ENCODE measurements around the gene ZMPSTE24.

Gene ZMPSTE24

GRCh38 chr1:40276122-40276521 lies 18.1 kb downstream of the ZMPSTE24 start:
- Histone ChIP-seq H3K14ac (ENCODE audit: low read length) (no peak overlapping the region), H4K12ac (ENCODE audit: low read depth, low read length) (no peak overlapping the region), H3K79me2 (ENCODE audit: control insufficient read depth, insufficient read depth, low read length, poor library complexity) (no peaks in the 10 kb centered on the region), H3K4me1 (ENCODE audit: control insufficient read depth in 1 of 2, insufficient read depth in 2 of 2, low read length in 2 of 2) (no peaks in the 10 kb centered on the region), H2AFZ (ENCODE audit: insufficient read depth, low read length, poor library complexity) (no peak overlapping the region), H3K27me3 (ENCODE audit: insufficient read depth, low read length) (no peaks in the 10 kb centered on the region), H3K4me2 (ENCODE audit: low read length) (no peak overlapping the region), H3K9me3 (ENCODE audit: insufficient read depth, low read depth, low read length) (no peaks in the 10 kb centered on the region), H4K91ac (ENCODE audit: low read depth, low read length) (no peak overlapping the region), H3K36me3 (ENCODE audit: control insufficient read depth in 1 of 2, insufficient read depth in 2 of 2, low read length in 2 of 2) (peaks cover 12 to 15% of the 10 kb centered on the region in 2 experiments), H2BK5ac (ENCODE audit: low read depth, low read length, poor library complexity) (no peak overlapping the region), H2BK120ac (ENCODE audit: insufficient read depth, low read length, poor library complexity) (no peak overlapping the region), H2AK5ac (ENCODE audit: low read length) (no peak overlapping the region), H3K23ac (ENCODE audit: low read length) (no peak overlapping the region), H3K9ac (ENCODE audit: low read length) (no peak overlapping the region), H3K27ac (ENCODE audit: low read depth, low read length) (no peak overlapping the region), H3K18ac (ENCODE audit: low read length) (no peak overlapping the region), H3K4ac (ENCODE audit: low read depth, low read length) (no peak overlapping the region), H4K8ac (ENCODE audit: low read depth, low read length) (no peak overlapping the region), H3K4me3 (ENCODE audit: low read depth, low read length) (no peak overlapping the region), H3K79me1 (ENCODE audit: low read length) (no peaks in the 10 kb centered on the region), H2BK12ac (ENCODE audit: low read length) (no peak overlapping the region)
- DNase-seq: no peak
- no CpG with 5 or more reads among the region's 3 CpGs for WGBS (ENCODE audit: extremely low coverage, insufficient coverage, insufficient read length)

DNA sequence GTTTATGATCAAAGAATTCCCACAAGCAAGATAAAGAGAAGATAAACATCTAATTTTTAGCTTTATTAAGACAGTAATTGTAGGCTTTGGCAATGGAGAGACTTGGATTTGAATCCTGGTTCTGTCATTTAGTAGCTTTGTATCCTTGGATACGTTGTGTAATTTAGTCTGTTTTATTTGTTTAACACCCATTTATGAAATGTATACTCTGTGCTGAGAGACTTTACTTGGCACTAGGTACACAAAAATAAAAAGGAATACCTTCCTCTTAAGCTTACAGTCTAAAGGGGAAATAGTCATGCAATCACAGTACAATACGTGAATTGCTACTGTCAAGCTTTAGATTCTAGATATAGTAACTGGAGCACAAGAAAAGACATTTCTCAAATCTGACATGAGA lies 23.8 kb downstream of the ZMPSTE24 start:
- Histone ChIP-seq H3K4me2 (ENCODE audit: low read length) (no peak overlapping the region), H3K4me3 (ENCODE audit: low read depth, low read length) (no peak overlapping the region), H4K8ac (ENCODE audit: low read depth, low read length) (no peak overlapping the region), H3K9ac (ENCODE audit: low read length) (no peak overlapping the region), H2AK5ac (ENCODE audit: low read length) (no peak overlapping the region), H2BK12ac (ENCODE audit: low read length) (no peak overlapping the region), H2BK5ac (ENCODE audit: low read depth, low read length, poor library complexity) (no peak overlapping the region), H3K18ac (ENCODE audit: low read length) (no peak overlapping the region), H3K27me3 (ENCODE audit: insufficient read depth, low read length) (no peaks in the 10 kb centered on the region), H2BK120ac (ENCODE audit: insufficient read depth, low read length, poor library complexity) (no peak overlapping the region), H3K4me1 (ENCODE audit: control insufficient read depth in 1 of 2, insufficient read depth in 2 of 2, low read length in 2 of 2) (no peaks in the 10 kb centered on the region), H3K36me3 (ENCODE audit: control insufficient read depth in 1 of 2, insufficient read depth in 2 of 2, low read length in 2 of 2) (peaks cover 13 to 21% of the 10 kb centered on the region in 2 experiments), H4K12ac (ENCODE audit: low read depth, low read length) (no peak overlapping the region), H3K79me2 (ENCODE audit: control insufficient read depth, insufficient read depth, low read length, poor library complexity) (no peaks in the 10 kb centered on the region), H3K9me3 (ENCODE audit: insufficient read depth, low read depth, low read length) (no peaks in the 10 kb centered on the region), H4K91ac (ENCODE audit: low read depth, low read length) (no peak overlapping the region), H3K27ac (ENCODE audit: low read depth, low read length) (no peak overlapping the region), H3K79me1 (ENCODE audit: low read length) (no peaks in the 10 kb centered on the region), H3K23ac (ENCODE audit: low read length) (no peak overlapping the region), H2AFZ (ENCODE audit: insufficient read depth, low read length, poor library complexity) (no peak overlapping the region), H3K4ac (ENCODE audit: low read depth, low read length) (no peak overlapping the region), H3K14ac (ENCODE audit: low read length) (no peak overlapping the region)
- WGBS (ENCODE audit: extremely low coverage, insufficient coverage, insufficient read length): no CpG with 5 or more reads among the region's 2 CpGs
- no peak for DNase-seq

GRCh38 chr1:40291293-40291692 lies 33.3 kb downstream of the ZMPSTE24 start:
- Histone ChIP-seq H4K8ac (ENCODE audit: low read depth, low read length) (no peak overlapping the region), H3K27me3 (ENCODE audit: insufficient read depth, low read length) (no peaks in the 10 kb centered on the region), H2AK5ac (ENCODE audit: low read length) (no peak overlapping the region), H4K91ac (ENCODE audit: low read depth, low read length) (no peak overlapping the region), H4K12ac (ENCODE audit: low read depth, low read length) (no peak overlapping the region), H3K36me3 (ENCODE audit: control insufficient read depth in 1 of 2, insufficient read depth in 2 of 2, low read length in 2 of 2) (peaks cover 10 to 20% of the 10 kb centered on the region in 2 experiments), H3K27ac (ENCODE audit: low read depth, low read length) (no peak overlapping the region), H3K4me2 (ENCODE audit: low read length) (no peak overlapping the region), H3K14ac (ENCODE audit: low read length) (no peak overlapping the region), H3K79me1 (ENCODE audit: low read length) (no peaks in the 10 kb centered on the region), H2AFZ (ENCODE audit: insufficient read depth, low read length, poor library complexity) (no peak overlapping the region), H3K9ac (ENCODE audit: low read length) (no peak overlapping the region), H3K4ac (ENCODE audit: low read depth, low read length) (no peak overlapping the region), H3K9me3 (ENCODE audit: insufficient read depth, low read depth, low read length) (no peaks in the 10 kb centered on the region), H3K4me3 (ENCODE audit: low read depth, low read length) (no peak overlapping the region), H3K18ac (ENCODE audit: low read length) (no peak overlapping the region), H2BK5ac (ENCODE audit: low read depth, low read length, poor library complexity) (no peak overlapping the region), H3K23ac (ENCODE audit: low read length) (no peak overlapping the region), H3K4me1 (ENCODE audit: control insufficient read depth in 1 of 2, insufficient read depth in 2 of 2, low read length in 2 of 2) (no peaks in the 10 kb centered on the region), H3K79me2 (ENCODE audit: control insufficient read depth, insufficient read depth, low read length, poor library complexity) (no peaks in the 10 kb centered on the region), H2BK120ac (ENCODE audit: insufficient read depth, low read length, poor library complexity) (no peak overlapping the region), H2BK12ac (ENCODE audit: low read length) (no peak overlapping the region)
- DNase-seq: no peak
- no CpG with 5 or more reads among the region's 2 CpGs for WGBS (ENCODE audit: extremely low coverage, insufficient coverage, insufficient read length)

- no peak overlapping the region for H4K12ac ChIP-seq (ENCODE audit: low read depth, low read length)
- H4K8ac ChIP-seq (ENCODE audit: low read depth, low read length): no peak overlapping the region
- no peak overlapping the region for H4K91ac ChIP-seq (ENCODE audit: low read depth, low read length)
- no peak overlapping the region for H2BK12ac ChIP-seq (ENCODE audit: low read length)
- H2BK120ac ChIP-seq (ENCODE audit: insufficient read depth, low read length, poor library complexity): no peak overlapping the region
- H3K27ac ChIP-seq (ENCODE audit: low read depth, low read length): no peak overlapping the region
- H2BK5ac ChIP-seq (ENCODE audit: low read depth, low read length, poor library complexity): no peak overlapping the region
- no CpG with 5 or more reads among the region's 8 CpGs for WGBS (ENCODE audit: extremely low coverage, insufficient coverage, insufficient read length)
- no peaks in the 10 kb centered on the region for H3K27me3 ChIP-seq (ENCODE audit: insufficient read depth, low read length)
- no peak overlapping the region for H3K18ac ChIP-seq (ENCODE audit: low read length)
- H3K14ac ChIP-seq (ENCODE audit: low read length): no peak overlapping the region
- H3K79me1 ChIP-seq (ENCODE audit: low read length): peaks cover 5% of the 10 kb centered on the region
- H3K4me2 ChIP-seq (ENCODE audit: low read length): no peak overlapping the region
- no peak overlapping the region for H2AK5ac ChIP-seq (ENCODE audit: low read length)
- no peak overlapping the region for H2AFZ ChIP-seq (ENCODE audit: insufficient read depth, low read length, poor library complexity)
- H3K23ac ChIP-seq (ENCODE audit: low read length): no peak overlapping the region
- no peaks in the 10 kb centered on the region for H3K79me2 ChIP-seq (ENCODE audit: control insufficient read depth, insufficient read depth, low read length, poor library complexity)
- DNase-seq: no peak
- no peaks in the 10 kb centered on the region for H3K36me3 ChIP-seq (ENCODE audit: control insufficient read depth in 1 of 2, insufficient read depth in 2 of 2, low read length in 2 of 2)
- no peak overlapping the region for H3K9ac ChIP-seq (ENCODE audit: low read length)
- H3K4me1 ChIP-seq (ENCODE audit: control insufficient read depth in 1 of 2, insufficient read depth in 2 of 2, low read length in 2 of 2): peaks cover 5 to 6% of the 10 kb centered on the region in 2 experiments
- no peaks in the 10 kb centered on the region for H3K9me3 ChIP-seq (ENCODE audit: insufficient read depth, low read depth, low read length)
- H3K4ac ChIP-seq (ENCODE audit: low read depth, low read length): no peak overlapping the region
- H3K4me3 ChIP-seq (ENCODE audit: low read depth, low read length): no peak overlapping the region
Observed at GRCh38 chr1:40299366-40300248, 41.6 kb downstream of the ZMPSTE24 start.
